Psoas muscle (tissue), 8 donors: Measurements from ENCODE around the gene SART3. TPM values are rescaled to one million over a fixed set of nuclear protein-coding genes. Genes with fewer than 3 reads are reported as not detected.

Experiments used
- ATAC-seq, 4 donors: fragments of 200-7000 bp; cut with Tn5 transposase; one replicate each; pipeline ENCODE4 v1.9.1; 2020; ENCODE audit warnings: moderate library complexity in 3 of 4, mild to moderate bottlenecking in 2 of 4
- DNase-seq, 2 donors: peaks; one replicate each; pipeline ENCODE4 v3.0.0-alpha.2; 2020
- H3K27ac ChIP-seq: fragments of 200-600 bp; one replicate; pipeline ENCODE4 v1.8.0; 2022
- H3K27me3 ChIP-seq, 3 donors: fragments of 200-600 bp in 1 of 3; one replicate each; pipeline versions ENCODE4 v1.6.1 to v1.8.0; 2013 to 2022; ENCODE audit warnings: low read length in 2 of 3, mild to moderate bottlenecking in 2 of 3, moderate library complexity in 1 of 3; ENCODE audit not compliant: insufficient read depth in 3 of 3
- H3K36me3 ChIP-seq, 2 donors: fragments of 200-600 bp in 1 of 2; one replicate each; pipeline versions ENCODE4 v1.6.1 to v1.8.0; 2013 to 2022; ENCODE audit warnings: low read depth in 1 of 2, mild to moderate bottlenecking in 1 of 2, moderate library complexity in 1 of 2; ENCODE audit not compliant: insufficient read depth in 1 of 2
- H3K4me1 ChIP-seq: fragments of 200-600 bp; one replicate; pipeline ENCODE4 v1.8.0; 2022
- H3K4me3 ChIP-seq: fragments of 200-600 bp; one replicate; pipeline ENCODE4 v1.8.0; 2022; ENCODE audit warnings: mild to moderate bottlenecking
- H3K9me3 ChIP-seq: fragments of 200-600 bp; one replicate; pipeline ENCODE4 v1.8.0; 2022
- WGBS, 3 donors: extraction: QIAGEN DNeasy Blood & Tissue Kit; methylation state at CpG; one replicate each; pipeline versions ENCODE4 v1.1.6 to v1.1.7; 2013; 5-methylcytosine and 5-hydroxymethylcytosine counted together
- intact Hi-C, 2 donors: fragments of 100-400 bp; cut with DNase I; formaldehyde crosslinking; loops; one replicate each; pipeline versions ENCODE4 v1.11.0 to v1.14.2; 2022
- polyA plus RNA-seq, 3 donors: library from polyadenylated mRNA; stranded (reverse); fragments of 200-250 nt; gene quantifications; one replicate each; pipeline ENCODE4 v1.2.3, GENCODE V29; 2013
- total RNA-seq, 4 donors: library from RNA; stranded (reverse); fragmentation: NEBNext Ultra II Directional in 2 of 4; extraction: Animal tissue kit (Norgen Biotek cat#: 25700) in 2 of 4; gene quantifications; one replicate each; pipeline versions ENCODE4 v1.2.1 to v1.2.4, GENCODE V29; 2021 to 2023
- TF ChIP-seq, protein P1 (sequence below): fragments of 200-600 bp; IDR thresholded peaks from one replicate; pipeline ENCODE4 v1.8.0; 2022; ENCODE audit warnings: antibody characterized with exemption
- donor health status: healthy with polysubstance abuse.
- donor health status: DM: no; HTN: no; CAD: no; lungs with moderate emphysema.
- donor health status: Bipolar disorder and iron deficiency.
- donor health status: healthy.
- donor health status: DM: yes; HTN: yes; CAD: no.
- donor health status: DM: no; HTN: no; CAD: no.
- donor health status: DM: no; HTN: no; CAD: no.
- donor health status: DM: yes; HTN: yes; CAD: no.

Gene SART3
- total and polyA plus RNA-seq, 7 donors = 13.4 to 35.3 (median 24.2) TPM

DNA sequence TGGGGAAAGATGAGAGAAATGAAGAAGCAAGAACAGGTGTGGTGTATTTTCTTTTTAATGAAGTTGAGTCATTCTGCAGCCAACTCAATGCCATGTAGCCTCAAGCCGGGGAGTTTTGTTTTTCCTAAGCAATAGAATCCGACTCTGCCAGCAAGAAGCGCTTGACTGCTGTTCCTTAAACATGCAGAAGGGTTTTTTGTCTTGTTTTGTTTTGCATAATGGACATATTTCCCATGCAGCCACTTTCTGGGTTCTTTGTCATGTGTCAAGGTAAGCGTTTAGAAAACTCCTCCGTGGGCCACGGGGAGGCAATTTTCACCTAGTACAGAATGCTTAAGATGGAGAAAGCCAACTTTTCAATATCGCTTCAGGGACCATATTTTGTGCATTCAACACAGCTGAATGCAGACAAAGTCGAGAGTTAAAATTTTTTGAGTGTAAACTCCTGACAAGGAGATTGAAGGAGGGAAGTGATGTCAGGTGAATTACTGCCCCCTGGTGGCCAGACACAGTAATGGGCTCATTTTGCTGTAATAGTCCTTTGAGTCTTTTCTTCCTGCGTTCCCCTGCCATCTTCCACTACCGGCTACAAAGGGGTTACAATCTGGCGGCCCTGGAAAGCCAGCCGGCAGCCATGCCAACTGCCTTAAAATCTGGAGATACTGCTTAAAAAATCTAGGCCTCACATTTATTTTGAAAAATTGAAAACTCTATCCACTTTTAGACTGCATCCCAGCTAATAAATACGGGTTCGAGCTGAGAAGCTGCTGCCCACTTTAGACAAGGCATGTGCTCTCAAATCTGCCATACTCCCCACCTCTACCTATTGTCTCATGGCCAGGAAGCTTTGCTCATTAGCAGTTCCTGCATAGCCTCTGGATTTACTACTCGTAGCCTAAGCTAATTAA is 49.1 kb downstream of the SART3 start:
- H3K27me3 ChIP-seq = no peaks in the 10 kb centered on the region
- TF ChIP-seq, protein P1, sequence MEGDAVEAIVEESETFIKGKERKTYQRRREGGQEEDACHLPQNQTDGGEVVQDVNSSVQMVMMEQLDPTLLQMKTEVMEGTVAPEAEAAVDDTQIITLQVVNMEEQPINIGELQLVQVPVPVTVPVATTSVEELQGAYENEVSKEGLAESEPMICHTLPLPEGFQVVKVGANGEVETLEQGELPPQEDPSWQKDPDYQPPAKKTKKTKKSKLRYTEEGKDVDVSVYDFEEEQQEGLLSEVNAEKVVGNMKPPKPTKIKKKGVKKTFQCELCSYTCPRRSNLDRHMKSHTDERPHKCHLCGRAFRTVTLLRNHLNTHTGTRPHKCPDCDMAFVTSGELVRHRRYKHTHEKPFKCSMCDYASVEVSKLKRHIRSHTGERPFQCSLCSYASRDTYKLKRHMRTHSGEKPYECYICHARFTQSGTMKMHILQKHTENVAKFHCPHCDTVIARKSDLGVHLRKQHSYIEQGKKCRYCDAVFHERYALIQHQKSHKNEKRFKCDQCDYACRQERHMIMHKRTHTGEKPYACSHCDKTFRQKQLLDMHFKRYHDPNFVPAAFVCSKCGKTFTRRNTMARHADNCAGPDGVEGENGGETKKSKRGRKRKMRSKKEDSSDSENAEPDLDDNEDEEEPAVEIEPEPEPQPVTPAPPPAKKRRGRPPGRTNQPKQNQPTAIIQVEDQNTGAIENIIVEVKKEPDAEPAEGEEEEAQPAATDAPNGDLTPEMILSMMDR = peak; percentile 93
- intact Hi-C loops = loop anchor here (5.0 to 10.0 kb wide), 3 partner anchors 595 to 827 kb away; partner anchors contain the start of genes PRDM4 (in 2 of the 2) and PWP1 (in 1 of the 2)
- DNase-seq (peak; percentile 55 to 71), ATAC-seq (no peak)
- peaks cover 0 to under 1% of the 10 kb centered on the region in 2 donors for H3K36me3 ChIP-seq
- peaks cover 11% of the 10 kb centered on the region for H3K4me1 ChIP-seq
- WGBS, 3 donors = 27 to 31% (median 27%) methylated on average over 15 of the region's 15 CpGs
- peak overlapping the region; percentile 27 for H3K4me3 ChIP-seq
- no peaks in the 10 kb centered on the region for H3K9me3 ChIP-seq
- H3K27ac ChIP-seq = no peak overlapping the region

DNA sequence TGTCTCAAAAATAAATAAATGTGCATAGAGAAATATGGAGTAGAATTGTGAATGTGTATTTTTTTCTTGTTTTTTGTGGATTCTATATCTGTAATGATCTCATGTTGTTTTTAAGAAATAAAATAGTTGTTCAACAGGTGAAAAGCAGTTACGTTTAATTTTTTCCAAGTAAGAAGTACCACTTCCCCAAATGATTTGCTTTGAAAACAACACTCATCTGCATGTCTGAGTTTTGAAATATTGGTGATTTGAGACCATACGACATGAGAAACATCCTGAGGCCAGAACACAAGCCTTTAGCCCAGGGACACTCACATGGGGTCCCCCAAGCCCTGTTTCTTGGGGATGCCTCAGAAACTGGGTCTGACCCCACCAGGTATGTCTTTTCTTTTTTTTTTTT is 50.1 kb downstream of the SART3 start:
- ATAC-seq (no peak), DNase-seq (no peak)
- intact Hi-C loops = loop anchor here (5.0 to 10.0 kb wide), 3 partner anchors 594 to 826 kb away; partner anchors contain the start of genes PRDM4 (in 2 of the 2) and PWP1 (in 1 of the 2)
- H3K9me3 ChIP-seq = no peaks in the 10 kb centered on the region
- H3K4me3 ChIP-seq = no peak overlapping the region
- WGBS, 3 donors = 67 to 75% (median 72%) methylated on average over 2 of the region's 2 CpGs
- peaks cover 2% of the 10 kb centered on the region for H3K4me1 ChIP-seq
- H3K27me3 ChIP-seq = peaks cover 0 to under 1% (median 0%) of the 10 kb centered on the region in 3 donors
- no peak overlapping the region for H3K27ac ChIP-seq
- TF ChIP-seq, protein P1 = no peak
- no peaks in the 10 kb centered on the region for H3K36me3 ChIP-seq

DNA sequence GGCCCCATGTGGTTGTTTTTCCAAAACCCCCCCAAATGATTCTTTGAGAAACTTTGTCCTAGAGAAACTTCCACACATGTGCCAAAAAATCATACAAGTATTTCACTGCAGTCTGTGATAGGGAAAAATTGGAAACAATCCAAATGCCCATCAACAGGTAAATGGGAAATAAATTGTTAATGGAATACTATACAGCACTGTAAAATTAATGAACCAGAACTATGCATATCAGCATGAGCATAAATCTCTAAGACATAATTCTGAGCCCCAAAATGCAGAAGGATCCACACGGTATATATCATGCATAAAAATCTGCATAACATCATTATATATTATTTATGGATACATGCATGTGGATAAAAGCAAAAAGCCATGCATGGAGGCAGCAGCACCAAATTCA is 51.2 kb downstream of the SART3 start:
- DNase-seq = no peak
- H3K36me3 ChIP-seq = no peaks in the 10 kb centered on the region
- 83 to 96% (median 94%) methylated on average over 1 of the region's 1 CpG for WGBS, 3 donors
- H3K27ac ChIP-seq = no peak overlapping the region
- intact Hi-C loops = loop anchor here (5.0 to 10.0 kb wide), 3 partner anchors 593 to 825 kb away; partner anchors contain the start of genes PRDM4 (in 2 of the 2) and PWP1 (in 1 of the 2)
- no peak overlapping the region for H3K4me3 ChIP-seq
- H3K9me3 ChIP-seq = no peaks in the 10 kb centered on the region
- ATAC-seq = no peak
- TF ChIP-seq, protein P1 = no peak
- peaks cover 0 to 4% (median 0%) of the 10 kb centered on the region in 3 donors for H3K27me3 ChIP-seq
- no peaks in the 10 kb centered on the region for H3K4me1 ChIP-seq

DNA sequence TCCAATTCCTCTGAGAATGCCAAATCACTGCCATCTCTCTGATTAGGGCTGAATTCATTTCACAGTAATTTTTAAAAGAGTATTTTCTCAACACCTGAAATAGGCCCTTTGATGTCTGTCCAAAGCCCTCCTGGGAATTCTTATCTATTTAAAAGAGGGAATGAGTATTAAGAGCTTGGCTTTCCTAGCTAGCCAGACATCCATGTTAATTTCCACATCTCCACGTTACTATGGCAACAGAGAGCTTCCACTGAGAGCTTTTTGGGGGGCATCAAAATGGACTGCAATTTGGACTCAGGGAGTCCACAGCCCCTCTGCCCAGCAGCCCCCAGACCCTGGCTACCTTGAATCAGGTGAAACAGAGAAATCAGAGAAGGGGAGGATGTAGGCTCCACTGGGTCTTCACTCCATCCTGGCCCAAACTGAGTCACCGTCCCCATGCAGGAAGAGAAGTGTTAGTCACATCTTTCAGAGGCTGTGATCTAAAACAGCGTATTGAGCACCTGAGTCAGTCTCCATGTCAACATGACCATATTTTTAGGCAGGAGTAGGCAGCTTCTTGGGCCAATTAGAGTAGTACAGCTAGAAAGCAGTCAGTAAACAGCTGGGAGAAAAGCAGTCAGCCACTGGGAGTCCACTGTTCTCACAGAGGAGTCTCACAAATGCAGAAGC is 52.9 kb downstream of the SART3 start:
- TF ChIP-seq, protein P1 = no peak
- intact Hi-C loops = no loop called here
- 54 to 65% (median 62%) methylated on average over 3 of the region's 3 CpGs for WGBS, 3 donors

More for the DNA sequence above, 52.9 kb downstream of the SART3 start:
- no peak for ATAC-seq
- Histone ChIP-seq H3K4me1 (no peaks in the 10 kb centered on the region), H3K36me3 (no peaks in the 10 kb centered on the region), H3K9me3 (peaks cover 4% of the 10 kb centered on the region), H3K27me3 (peaks cover 0 to 4% (median 0%) of the 10 kb centered on the region in 3 donors), H3K27ac (no peak overlapping the region), H3K4me3 (no peak overlapping the region)
- no peak for DNase-seq
